Activated CD8-positive, alpha-beta memory T cell treated with anti-CD3 and anti-CD28 coated beads, Interleukin-2, amount 50 U/mL, for 1 hour (primary cell): ENCODE measurements around the gene SPACA9.

Source experiments
- DNase-seq: peaks from one replicate; pipeline ENCODE4 v3.0.0-alpha.2; 2020; ENCODE audit errors: extremely low read depth

The SPACA9 gene

DNA sequence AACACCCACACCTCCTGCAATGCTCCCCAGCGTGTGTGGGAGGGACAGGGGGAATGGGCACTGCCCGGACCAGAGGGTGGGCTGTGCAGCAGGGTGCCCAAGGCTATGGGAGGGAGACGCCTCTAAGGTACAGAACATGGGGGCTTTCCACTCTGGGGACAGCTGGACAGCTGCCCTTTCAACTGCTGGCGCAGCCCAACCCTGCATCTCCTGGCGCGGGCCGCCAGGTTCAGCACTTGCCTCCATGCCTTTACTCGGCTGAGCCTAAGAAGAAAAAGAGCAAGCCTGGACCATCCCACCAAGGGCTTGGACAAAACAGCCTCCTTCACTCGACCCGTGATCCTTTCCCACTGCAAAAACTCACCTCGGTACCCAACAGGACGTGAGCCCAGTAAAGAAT, 15.6 kb upstream of the SPACA9 start:
- no peak for DNase-seq

DNA sequence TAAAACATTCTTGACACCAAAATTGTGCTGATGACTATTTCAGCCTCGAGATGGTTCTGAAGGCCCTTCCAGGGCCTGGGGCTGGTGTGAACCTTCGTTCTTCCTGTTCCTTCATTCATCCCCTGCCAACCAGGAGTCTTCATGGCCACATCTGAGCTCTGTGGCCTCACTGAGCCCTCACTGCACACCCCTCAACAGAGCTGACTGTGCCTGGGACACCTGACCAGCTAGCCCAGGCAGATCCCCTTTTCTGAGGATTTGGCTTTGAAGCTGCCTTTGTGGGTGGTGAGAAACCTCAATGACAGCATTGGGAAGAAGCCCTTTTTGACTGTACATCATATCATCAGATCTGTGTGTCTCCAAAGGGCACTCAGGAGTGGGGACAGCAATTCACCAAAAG, 14.4 kb upstream of the SPACA9 start:
- DNase-seq: no peak

DNA sequence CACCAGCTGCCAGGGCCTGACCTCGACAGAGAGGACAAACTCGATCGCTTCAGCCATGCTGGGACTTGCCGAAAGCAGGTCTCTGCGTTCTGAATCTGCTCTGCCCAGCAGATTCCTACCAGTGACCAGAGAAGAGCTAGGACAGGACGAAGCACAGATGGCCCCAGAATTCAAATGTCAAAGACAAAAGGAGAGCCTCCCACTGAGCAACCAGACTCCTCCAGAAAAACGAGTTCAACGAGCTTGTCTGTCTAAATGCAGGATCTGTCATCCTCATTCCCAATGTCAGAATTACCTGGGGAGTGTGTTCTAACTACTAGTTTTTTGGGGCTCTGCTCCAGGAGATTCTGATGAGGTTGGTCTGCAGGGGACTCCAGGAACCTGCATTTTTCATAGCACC, 14.0 kb upstream of the SPACA9 start:
- DNase-seq: no peak

DNA sequence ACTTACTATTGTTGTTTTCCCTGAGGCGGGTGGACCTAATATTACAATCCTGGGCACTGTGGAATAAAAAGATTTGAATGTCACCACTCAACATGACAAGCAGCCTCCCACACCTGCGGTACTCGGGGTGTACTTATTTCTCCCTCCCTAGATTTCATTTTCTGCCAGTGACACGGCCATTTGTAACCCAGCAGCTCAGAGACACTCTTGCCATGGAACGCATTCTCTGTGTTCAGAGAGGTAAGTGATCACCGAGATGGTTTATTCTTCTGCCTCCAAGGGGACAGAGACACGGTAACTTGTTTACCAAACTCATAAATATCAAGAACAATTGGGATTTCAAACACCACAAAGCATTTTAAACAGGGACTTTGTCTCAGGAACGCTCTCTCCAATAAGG, 11.8 kb upstream of the SPACA9 start:
- no peak for DNase-seq

DNA sequence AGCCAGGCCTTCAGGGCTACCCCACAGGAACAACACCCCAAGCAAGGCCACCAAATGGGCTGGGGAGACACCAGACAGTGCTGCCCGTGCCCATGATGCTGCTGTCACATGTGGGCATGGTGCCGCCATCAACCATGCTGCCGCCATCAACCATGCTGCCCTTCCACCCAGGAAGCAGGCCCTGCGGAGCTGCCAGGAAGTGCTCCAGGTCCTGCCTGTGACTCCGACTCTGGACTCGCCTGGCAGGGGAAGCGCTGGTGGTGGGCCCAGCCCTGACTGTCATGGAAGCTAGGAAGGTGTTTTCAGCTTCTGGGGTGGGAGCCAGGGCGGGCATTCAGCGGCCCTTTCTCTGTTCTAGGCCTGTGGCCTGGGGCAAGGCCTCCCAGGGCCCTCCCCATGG, 9.4 kb upstream of the SPACA9 start:
- DNase-seq: no peak

DNA sequence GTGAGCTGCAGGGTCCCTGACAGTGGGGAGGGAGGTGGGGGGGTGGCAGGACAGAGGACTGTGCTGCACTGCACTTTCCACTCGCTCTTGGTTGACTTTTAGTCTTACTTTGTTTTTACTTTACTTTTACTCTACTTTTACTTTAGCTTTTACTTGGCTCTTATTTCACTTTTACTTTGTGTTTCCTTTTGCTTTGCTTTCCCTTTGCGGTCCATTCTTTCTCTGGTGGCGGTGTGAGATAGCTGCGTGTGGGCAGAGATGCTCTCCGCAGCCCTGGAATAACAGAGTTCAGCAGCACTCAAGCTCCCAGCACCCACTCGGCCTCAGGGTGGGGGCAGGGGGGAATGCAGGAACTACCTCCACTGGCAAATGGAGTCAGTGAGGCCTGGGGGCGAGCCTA, 5.3 kb upstream of the SPACA9 start:
- no peak for DNase-seq

DNA sequence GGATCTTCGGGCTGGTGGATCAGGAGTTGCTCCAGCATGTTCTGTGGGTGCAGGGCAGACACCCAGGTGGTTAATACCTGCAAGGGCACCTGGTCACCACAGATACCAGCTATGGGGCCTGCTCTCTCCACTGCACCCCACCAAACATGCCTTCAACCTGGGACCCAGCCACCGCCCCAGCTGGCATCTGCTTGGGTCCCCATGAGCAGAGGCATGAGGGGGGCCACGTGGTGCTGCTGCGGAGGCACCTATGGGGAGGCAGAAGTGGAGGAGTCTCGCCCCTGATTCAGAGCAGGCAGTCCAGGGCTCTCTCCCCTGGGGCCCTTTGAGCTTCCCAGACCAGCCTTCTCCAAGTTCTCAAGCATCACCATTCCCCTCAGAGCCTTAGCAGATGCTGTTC, 3.5 kb upstream of the SPACA9 start:
- DNase-seq: no peak

DNA sequence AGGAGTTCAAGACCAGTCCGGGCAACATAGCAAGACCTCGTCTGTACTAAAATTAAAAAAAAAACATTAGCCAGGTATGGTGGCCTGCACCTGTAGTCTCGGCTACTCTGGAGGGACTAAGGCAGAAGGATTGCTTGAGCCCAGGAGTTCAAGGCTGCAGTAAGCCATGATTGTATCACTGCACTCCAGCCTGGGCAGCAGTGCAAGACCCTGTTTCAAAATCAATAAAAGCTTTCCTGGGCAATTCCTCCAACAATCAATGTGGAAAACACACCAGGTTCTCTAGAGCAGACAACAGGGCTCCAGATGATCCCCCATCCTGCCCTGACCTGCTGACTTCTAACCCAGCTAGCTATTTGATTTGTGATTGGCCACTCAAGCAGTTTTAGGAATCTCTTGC, 1.8 kb upstream of the SPACA9 start:
- DNase-seq: no peak

DNA sequence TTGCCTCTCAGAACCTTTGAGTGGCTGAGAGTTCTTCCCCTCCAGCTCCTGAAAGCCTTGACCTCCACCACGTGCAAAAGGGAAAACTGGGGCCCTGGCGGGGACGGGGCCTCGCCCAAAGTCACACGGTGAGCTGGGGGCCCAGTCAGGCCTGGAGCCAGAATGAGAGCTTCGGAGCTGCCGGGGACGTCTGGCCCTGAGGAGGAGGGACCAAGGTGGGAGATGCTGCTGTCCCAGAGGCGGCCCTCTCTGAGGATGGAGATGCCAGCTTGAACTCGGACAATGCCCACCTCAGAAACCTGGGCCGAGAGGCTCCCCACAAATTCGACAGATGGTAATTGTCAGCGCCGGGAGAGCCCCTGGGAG, 1.3 kb upstream of the SPACA9 start:
- DNase-seq: no peak

DNA sequence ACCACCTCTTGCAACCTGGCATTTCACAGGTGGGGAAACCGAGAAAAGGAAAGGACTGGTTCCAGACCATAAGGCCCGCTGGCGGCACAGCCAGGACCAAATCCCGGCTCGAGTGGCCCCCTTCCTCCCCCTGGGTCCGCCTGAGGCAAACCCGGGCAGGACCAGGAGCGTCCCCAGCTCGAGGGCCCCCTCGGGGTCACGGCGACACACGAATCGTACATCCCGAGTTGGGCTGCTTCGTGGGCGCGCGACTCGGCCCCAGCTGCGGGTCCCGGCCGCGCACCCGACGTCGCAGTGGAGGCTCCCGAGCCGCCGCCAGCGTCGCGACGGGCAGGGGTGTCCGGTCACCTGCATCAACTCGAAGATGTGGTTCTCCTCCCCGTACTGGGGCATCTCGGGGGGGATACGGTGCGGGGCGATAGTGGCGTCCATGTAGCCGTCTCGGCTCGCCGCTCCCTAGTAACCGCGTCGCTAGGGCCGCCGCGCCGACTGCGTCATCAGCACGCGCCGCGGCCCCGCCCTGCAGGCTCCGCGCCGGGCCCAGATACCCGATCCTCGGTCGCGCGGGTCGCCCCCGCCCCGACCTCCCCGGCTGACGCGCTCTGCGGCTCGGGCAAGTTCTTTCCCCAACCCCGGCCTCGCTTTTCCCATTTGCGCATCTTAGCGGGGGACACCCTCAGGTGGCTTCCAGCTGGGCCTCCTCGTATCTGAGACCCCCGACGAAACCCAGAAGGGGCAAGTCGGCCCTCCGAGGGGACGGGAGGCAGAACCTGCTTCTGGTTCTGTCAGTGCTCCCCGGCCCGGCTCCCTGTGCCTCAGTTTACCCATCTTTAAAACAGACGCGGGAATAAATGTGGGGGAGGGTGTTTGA, 639 bp upstream of the SPACA9 start, which contains the start of gene AK8:
Gene AK8, minus strand, starts transcription at position 461 of the 871 bp plus-strand sequence. Its CDS starts 29 bp downstream, at position 432.
- DNase-seq: peak; percentile 12

DNA sequence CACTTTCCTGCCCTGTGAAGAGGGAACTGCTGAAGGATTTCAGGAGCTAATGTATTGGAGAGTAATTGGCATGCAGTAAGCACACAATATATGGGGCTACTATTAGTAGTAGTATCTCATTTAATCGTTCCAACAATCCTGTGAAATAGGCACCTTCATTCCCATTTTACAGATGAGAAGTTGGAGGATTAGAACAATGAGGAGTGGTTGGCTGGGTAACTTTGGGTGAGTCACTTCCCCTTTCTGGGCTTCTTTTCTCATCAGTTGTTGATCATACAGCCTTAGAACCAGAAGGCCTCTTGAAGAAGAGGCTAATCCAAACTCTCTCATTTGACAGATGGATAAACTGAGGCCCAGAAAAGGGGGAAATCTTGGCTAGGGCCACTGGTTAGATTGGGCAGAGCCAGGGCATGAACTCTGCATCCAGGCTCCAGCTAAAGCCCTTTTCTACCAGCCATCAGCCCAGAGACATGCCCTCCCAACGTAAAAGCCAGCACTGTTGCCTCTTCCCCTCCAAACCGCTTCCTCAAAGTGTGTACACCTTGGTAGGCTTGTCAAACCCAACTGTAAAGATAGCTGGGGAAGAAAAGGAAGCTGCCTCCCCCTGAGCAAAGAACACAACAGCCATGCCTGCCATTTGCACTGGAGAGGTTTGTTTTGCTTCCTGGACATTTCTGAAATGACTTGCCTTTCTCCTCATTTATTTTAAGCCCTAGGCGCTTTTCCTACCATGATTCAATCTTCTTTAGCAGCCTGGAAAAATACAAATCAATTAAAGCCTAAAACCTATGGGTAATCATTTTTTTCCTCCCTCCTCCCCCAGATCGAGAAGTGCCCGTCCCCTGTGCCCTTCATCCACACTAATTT, 992 bp downstream of the SPACA9 start:
- no peak for DNase-seq

DNA sequence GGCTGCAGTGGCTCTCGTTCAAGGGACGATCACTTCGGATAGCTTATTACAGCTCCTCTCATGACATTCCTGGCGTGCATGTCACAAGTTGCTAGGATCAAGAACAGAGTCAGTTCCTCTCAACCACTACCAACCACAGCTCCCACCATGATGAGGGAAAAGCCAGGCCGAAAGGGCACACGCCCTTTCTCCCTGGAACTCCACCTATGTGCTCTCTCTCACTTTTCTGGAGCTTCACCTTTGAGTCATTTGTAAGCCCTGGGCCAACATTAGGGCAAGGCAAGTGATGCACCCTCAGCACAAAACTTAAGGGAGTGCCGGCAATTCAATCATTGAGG, 1.6 kb downstream of the SPACA9 start:
- DNase-seq: no peak

DNA sequence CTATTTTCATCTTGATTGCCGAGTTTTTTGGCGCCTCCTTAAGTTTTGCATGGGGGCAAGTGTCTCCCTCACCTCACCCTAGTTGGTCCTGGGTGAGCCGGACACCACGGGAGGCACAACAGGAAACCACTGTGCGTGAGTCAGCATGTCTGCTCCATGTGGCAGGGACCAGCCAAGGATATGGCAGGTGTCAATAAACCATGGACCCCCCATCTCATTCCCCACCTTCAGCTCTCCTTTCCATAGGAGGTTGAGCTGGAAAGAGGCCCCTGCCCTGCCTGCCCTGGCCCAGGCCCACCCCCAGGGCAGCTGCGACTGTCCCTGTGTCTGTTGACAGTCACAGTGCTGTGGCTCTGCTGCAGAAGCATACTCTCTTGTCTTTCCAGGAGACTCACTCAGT, 3.1 kb downstream of the SPACA9 start:
- no peak for DNase-seq

DNA sequence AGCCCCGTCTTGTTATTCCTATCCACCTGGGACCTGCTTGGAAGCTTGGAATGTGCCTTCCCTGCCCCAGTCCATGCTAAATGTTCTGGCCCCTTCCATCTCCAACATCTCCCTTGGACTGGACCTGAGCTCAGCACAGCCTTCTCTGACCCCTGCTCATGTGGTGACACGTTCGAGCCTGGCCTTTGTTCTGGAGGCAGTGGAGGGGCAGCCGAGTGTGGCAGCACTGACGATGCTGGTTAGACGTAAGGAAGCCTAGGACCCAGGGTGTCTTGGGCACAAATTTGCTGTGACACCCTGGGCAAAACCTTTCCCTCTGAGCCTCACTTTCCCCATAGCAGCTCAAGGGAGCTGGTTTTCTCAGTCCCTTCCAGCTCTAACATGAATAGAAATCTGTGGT, 3.9 kb downstream of the SPACA9 start:
- no peak for DNase-seq

DNA sequence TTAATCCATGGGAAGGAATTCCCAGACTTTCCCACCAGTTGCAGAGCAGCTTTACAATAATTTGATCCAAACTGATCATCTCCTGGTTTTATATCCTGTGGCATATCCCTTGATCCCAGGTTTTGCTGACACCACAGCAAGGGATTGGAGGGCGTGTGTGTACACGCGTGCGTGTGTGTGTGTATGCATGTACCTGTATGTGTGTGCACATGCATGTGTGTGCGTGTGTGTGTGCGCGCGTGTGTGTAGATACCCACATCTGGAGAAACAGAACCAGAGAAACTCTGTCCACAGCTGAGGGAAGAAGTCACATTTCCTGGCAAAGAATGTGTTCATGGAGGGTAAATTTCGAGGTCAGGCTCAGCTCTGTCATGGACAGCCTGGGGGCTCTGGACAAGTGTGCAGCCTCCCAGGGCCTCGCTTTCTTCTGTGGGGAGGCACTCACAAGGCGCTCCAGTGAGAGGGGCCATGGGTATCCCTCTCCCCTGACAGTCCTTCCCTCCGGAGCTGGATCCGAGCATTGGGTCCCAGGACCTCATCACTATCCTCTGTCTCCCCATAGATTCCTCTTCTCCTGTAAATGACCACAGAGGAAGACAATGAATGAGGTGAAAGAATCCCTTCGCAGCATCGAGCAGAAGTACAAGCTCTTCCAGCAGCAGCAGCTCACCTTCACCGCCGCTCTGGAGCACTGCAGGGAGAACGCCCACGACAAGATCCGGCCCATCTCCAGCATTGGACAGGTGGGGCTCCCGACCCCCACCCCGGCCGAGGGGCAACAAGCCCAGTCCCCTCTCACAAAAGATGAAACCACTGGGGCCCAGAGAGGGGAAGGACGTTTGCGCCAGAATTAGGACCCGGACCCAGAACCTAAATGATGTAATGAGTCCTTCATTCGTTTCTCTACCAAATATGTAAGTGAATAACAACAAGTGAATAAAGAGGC, 4.9 kb downstream of the SPACA9 start:
- DNase-seq: no peak

DNA sequence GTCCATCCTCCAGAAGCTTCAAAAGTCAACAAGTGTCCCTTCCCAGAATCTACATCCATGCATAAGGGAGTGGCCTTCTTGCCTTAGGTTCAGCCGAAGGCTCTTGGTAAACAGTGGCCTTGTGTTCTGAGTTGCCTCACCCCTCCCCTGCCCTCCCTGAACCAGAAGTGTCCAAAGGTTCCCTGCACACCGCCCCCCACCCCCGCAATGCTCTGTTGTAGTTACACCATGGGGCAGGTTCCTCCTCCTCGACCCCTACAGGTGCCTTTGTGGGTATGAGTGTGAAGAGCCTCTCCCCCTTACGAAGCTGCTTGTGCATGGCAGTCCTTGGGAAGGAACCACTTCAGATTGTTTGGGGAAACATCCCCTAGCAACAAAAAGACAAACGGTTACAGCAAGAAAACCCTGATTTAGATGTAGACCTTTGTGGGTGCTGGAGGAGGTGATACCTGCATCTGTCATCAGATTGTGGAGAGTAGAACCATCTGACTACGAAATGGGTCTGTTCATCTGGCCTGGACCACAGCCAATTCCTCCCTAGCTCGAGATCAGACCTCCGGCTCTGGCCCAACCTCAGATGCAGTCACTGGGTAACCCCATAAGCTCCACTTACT, 7.1 kb downstream of the SPACA9 start:
- DNase-seq: no peak

DNA sequence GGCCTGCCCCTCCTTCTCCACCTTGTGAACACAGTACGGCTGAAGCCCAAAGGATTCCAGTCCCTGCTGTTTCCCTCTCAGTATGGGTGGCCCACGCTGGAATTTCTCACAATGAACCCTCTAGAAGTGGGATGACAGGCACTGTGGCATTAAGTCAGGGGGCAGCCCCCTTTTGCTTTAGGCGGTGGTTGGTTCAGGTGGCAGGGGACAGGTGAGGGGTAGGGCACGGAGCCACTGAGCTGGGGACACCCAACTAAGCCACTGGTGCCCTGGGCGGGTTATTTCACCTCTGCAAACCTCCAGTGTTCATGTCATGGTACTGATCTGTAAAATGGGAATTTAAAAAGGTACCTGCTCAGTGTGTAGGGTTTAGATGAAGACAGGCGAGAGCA, 7.6 kb downstream of the SPACA9 start:
- DNase-seq: no peak

DNA sequence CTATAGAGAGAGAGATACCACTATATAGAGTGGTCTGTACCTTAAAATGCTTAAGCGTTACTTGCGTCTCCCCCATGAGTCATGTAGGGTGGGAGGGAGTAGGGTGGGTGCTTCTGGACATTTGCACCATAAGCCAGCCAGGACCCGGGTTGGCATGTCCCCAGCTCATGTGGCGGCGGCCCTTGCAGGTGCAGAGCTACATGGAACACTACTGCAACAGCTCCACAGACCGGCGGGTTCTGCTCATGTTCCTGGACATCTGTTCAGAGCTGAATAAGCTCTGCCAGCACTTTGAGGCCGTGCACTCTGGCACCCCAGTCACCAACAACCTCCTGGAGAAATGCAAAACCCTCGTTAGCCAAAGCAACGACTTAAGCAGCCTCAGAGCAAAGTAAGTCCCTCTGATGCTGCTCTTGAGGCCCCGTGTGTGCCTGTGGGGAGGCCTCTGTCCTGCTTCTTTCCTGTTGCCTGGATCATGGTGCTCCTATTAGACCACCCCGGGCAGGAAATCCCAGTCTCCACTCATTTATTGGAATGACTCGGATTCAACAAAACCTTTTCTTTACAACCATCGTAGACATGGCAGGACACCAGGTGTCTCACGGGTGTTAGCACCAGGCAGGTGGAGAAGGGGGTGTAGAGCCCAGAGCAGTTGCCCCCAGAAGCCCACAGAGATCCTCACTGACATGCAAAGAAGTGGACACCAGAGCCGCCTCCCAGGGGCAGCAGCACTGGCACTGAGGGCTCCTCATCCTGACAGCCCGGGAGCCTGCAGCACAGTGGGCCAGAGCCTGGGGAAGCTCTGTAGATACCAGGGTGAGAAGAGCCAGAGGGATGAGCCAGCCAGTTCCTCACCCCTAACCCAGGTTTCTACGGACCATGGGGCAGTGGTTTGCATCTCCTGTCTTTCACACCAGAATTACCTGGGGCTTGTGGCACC, 8.8 kb downstream of the SPACA9 start:
- no peak for DNase-seq

DNA sequence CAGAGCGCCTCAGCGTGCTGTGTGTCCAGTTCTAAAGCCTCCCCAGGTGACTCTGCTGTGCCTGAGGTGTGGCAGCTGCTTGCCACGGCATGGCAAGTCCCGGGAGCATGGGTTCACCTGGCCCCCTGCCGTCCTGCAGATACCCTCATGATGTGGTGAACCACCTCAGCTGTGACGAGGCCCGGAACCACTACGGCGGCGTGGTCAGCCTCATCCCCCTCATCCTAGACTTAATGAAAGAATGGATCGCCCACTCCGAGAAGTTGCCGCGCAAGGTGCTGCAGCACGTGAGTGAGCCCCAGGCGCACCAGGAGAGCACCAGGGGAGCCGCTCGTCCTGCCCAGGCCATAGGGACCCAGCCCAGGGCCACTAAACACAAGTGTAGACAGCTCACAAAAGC, 9.5 kb downstream of the SPACA9 start:
- no peak for DNase-seq

DNA sequence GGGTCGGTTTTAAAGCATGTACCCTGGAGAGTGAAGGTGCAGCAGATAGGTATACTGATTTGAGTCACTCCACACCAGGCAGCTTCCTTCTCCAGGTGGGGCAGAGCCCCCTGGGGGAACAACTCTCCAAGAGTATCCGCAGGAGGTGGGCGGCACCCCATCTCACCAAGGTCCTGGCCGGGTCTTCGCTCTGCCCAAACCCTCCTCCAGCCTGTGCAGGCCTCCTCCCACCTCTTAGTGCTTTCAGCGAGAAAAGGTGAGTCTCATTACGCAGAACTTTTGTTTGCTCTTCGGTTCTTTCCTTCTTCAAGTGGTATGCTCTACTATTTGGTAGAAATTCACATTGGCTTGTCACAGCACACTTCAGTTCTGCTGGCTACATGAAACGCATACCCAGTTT, 13.7 kb downstream of the SPACA9 start:
- no peak for DNase-seq
